K562 (cell line): ENCODE measurements around the gene GLIPR2. TPM values are rescaled to one million over a fixed set of nuclear protein-coding genes. Genes with fewer than 3 reads are reported as not detected.

ENCODE experiments used
- ATAC-seq: fragments of 200-7000 bp; cut with Tn5 transposase; 3 replicates; pipeline ENCODE4 v1.9.1; 2020; ENCODE audit warnings: moderate library complexity
- BruUV-seq: library from RNA; stranded (reverse); fragments of 400-500 nt; replicated peaks from 2 replicates; lab custom pipeline; 2021; lab: Mats Ljungman, UMichigan
- CTCF ChIA-PET: fragments of 300-600 bp; formaldehyde crosslinking; extraction: SDS; loops from one replicate; lab custom pipeline; 2021; ENCODE audit warnings: low intra/inter-chr PET ratio; lab: Yijun Ruan, JAX
- POLR2A ChIA-PET: fragments of 300-600, 350-650 bp; sonication (Branson Sonifier 250); formaldehyde crosslinking; extraction: SDS; loops from one replicate; lab custom pipeline; 2021; ENCODE audit warnings: antibody characterized with exemption, inconsistent platforms; lab: Yijun Ruan, JAX
- DNase-seq, 4 experiments: peaks; one replicate each; pipeline versions ENCODE4 v3.0.0 to v3.0.0-alpha.2; 2011 to 2018; ENCODE audit warnings: low spot score in 3 of 4, mixed read lengths in 3 of 4; ENCODE audit errors: extremely low read depth in 1 of 4
- FAIRE-seq: peaks from 2 replicates; lab custom pipeline; 2011; peaks lifted over from hg19 to GRCh38; lab: Jason Lieb, UNC
- H2AFZ ChIP-seq: 2 replicates; pipeline ENCODE4 v1.6.0; 2011; ENCODE audit warnings: low read depth, low read length, control low read depth, inconsistent platforms
- H3K27ac ChIP-seq: fragments of 200-600 bp; 3 replicates; pipeline ENCODE4 v1.8.0; 2011; ENCODE audit warnings: low read depth, mild to moderate bottlenecking, control low read depth, inconsistent platforms, low read length, moderate library complexity, mixed read lengths; ENCODE audit errors: extremely low read depth
- H3K27me3 ChIP-seq, 2 experiments: fragments of 300-600 bp in 1 of 2; 2 replicates in 1 of 2; 3 replicates in 1 of 2; pipeline versions ENCODE4 v1.6.0 to v1.8.0; 2011; ENCODE audit warnings: inconsistent platforms in 2 of 2, low read length in 2 of 2, mild to moderate bottlenecking in 1 of 2, mixed read lengths in 1 of 2, moderate library complexity in 1 of 2; ENCODE audit not compliant: control insufficient read depth in 2 of 2, insufficient read depth in 2 of 2
- H3K36me3 ChIP-seq: fragments of 300-600 bp; 3 replicates; pipeline ENCODE4 v1.8.0; 2011; ENCODE audit warnings: mild to moderate bottlenecking, low read length, inconsistent platforms; ENCODE audit not compliant: control insufficient read depth, insufficient read depth
- H3K4me1 ChIP-seq, 2 experiments: fragments of 200-600 bp in 1 of 2; replicated peaks in 1 of 2; 2 replicates in 1 of 2; 3 replicates in 1 of 2; pipeline versions ENCODE4 v1.5.1 to v1.8.0; 2011; ENCODE audit warnings: inconsistent platforms in 2 of 2, low read length in 2 of 2, mild to moderate bottlenecking in 1 of 2, mixed read lengths in 1 of 2, moderate library complexity in 1 of 2; ENCODE audit not compliant: control insufficient read depth in 2 of 2, insufficient read depth in 2 of 2
- H3K4me2 ChIP-seq: 2 replicates; pipeline ENCODE4 v1.6.1; 2011; ENCODE audit warnings: low read length, control low read depth, inconsistent platforms, mixed read lengths; ENCODE audit not compliant: insufficient read depth
- H3K4me3 ChIP-seq: fragments of 200-600 bp; sonication (generic), shearing (Covaris generic); 2 replicates; pipeline ENCODE4 v1.5.1; 2016; ENCODE audit warnings: control low read depth, inconsistent platforms
- H3K79me2 ChIP-seq: fragments of 200-600 bp; 3 replicates; pipeline ENCODE4 v1.8.0; 2011; ENCODE audit warnings: low read length, inconsistent platforms; ENCODE audit not compliant: control insufficient read depth, insufficient read depth
- H3K9ac ChIP-seq, 2 experiments: 2 replicates each; pipeline versions ENCODE4 v1.6.0 to v1.6.1; 2011; ENCODE audit warnings: low read depth in 2 of 2, low read length in 2 of 2, control low read depth in 1 of 2, inconsistent platforms in 1 of 2, mild to moderate bottlenecking in 1 of 2, mixed read lengths in 1 of 2; ENCODE audit not compliant: insufficient read depth in 1 of 2
- H3K9me1 ChIP-seq: one replicate; pipeline ENCODE4 v1.6.0; 2011; ENCODE audit warnings: inconsistent platforms, mild to moderate bottlenecking, low read length, moderate library complexity; ENCODE audit not compliant: control insufficient read depth, insufficient read depth
- H3K9me3 ChIP-seq: replicated peaks from 2 replicates; pipeline ENCODE4 v1.5.1; 2011; ENCODE audit warnings: low read depth, low read length, inconsistent platforms; ENCODE audit not compliant: control insufficient read depth, insufficient read depth
- H4K20me1 ChIP-seq: replicated peaks from 2 replicates; pipeline ENCODE4 v1.6.1; 2011; ENCODE audit warnings: low read length, inconsistent platforms, mixed read lengths; ENCODE audit not compliant: control insufficient read depth, insufficient read depth
- ATF6 ChIP-seq: sonication (generic); formaldehyde crosslinking; IDR thresholded peaks from 2 replicates; pipeline ENCODE4 v1.4.0; 2020; ENCODE audit warnings: mild to moderate bottlenecking, missing genetic modification reagents
- BACH1 ChIP-seq: fragments of 200-800 bp; sonication (Bioruptor generic); IDR thresholded peaks from 2 replicates; pipeline ENCODE4 v1.6.1; 2016; ENCODE audit warnings: missing genetic modification characterization, missing compliant biosample characterization
- BDP1 ChIP-seq: IDR thresholded peaks from 3 replicates; pipeline ENCODE4 v1.6.1; 2011; ENCODE audit not compliant: insufficient read length, insufficient read depth
- CTCF ChIP-seq, 3 experiments: IDR thresholded peaks in 2 of 3; conservative IDR thresholded peaks in 1 of 3; 2 replicates each; pipeline ENCODE4 v1.5.1; 2011 to 2012; ENCODE audit warnings: low read length in 3 of 3, mild to moderate bottlenecking in 3 of 3, control low read depth in 2 of 3, improper control_type of control experiment in 1 of 3, inconsistent platforms in 1 of 3, low read depth in 1 of 3, mixed read lengths in 1 of 3, moderate library complexity in 1 of 3; ENCODE audit not compliant: insufficient read depth in 2 of 3
- NCOA4 ChIP-seq: fragments of 450-650 bp; IDR thresholded peaks from 2 replicates; pipeline ENCODE4 v1.6.1; 2018; ENCODE audit warnings: mild to moderate bottlenecking; ENCODE audit not compliant: partially characterized antibody
- TCF7 ChIP-seq: sonication (generic); IDR thresholded peaks from 2 replicates; pipeline ENCODE4 v1.6.1; 2016; ENCODE audit warnings: antibody characterized with exemption, borderline replicate concordance
- YBX1 ChIP-seq: fragments of 450-650 bp; IDR thresholded peaks from 2 replicates; pipeline ENCODE4 v1.7.1; 2016; ENCODE audit warnings: mild to moderate bottlenecking
- ZNF318 ChIP-seq, 2 experiments: fragments of 450-650 bp; IDR thresholded peaks; 2 replicates each; pipeline ENCODE4 v1.6.1; 2016; ENCODE audit warnings: mild to moderate bottlenecking in 2 of 2, borderline replicate concordance in 1 of 2, low read depth in 1 of 2, moderate library complexity in 1 of 2
- ZNF75A ChIP-seq: fragments of 450-650 bp; formaldehyde crosslinking; IDR thresholded peaks from 2 replicates; pipeline ENCODE4 v1.4.0; 2020; ENCODE audit warnings: mild to moderate bottlenecking
- WGBS: fragments of 100-300 bp; shearing (Covaris generic); methylation state at CpG from one replicate; pipeline ENCODE4 v1.1.6; 2016; ENCODE audit warnings: low coverage, mixed read lengths; ENCODE audit not compliant: insufficient coverage; ENCODE audit errors: missing lambda C conversion rate; 5-methylcytosine and 5-hydroxymethylcytosine counted together
- in situ Hi-C: fragments of 300-500 bp; cut with MboI; formaldehyde crosslinking; loops from 4 replicates; pipeline ENCODE4 v1.15.0; 2018; ENCODE audit warnings: inconsistent platforms, mixed read lengths
- intact Hi-C: fragments of 100-400 bp; cut with micrococcal nuclease; formaldehyde crosslinking; loops from 2 replicates; pipeline ENCODE4 v1.14.2; 2022
- polyA plus RNA-seq, 8 experiments: library from polyadenylated mRNA; depleted of rRNA in 4 of 8; stranded (reverse) in 5 of 8; unstranded in 3 of 8; fragments of >200 nt; fragmentation: Nextera tagmentation in 2 of 8; fragmentation: Illumina TruSeq in 1 of 8; extraction: Ambion mirVana in 2 of 8; extraction: Trizol in 1 of 8; gene quantifications; 2 replicates each; pipeline versions ENCODE4 v1.2.1 to v1.2.3, GENCODE V29; 2011 to 2014; ENCODE audit warnings: inconsistent platforms in 1 of 8, missing spikeins in 1 of 8
- total RNA-seq, 7 experiments: library from RNA; depleted of rRNA in 6 of 7; stranded (reverse); fragments of >200 nt in 6 of 7; fragmentation: Illumina TruSeq in 2 of 7; extraction: Trizol in 2 of 7; gene quantifications; 2 replicates each; pipeline versions ENCODE4 v1.2.1 to v1.2.3, GENCODE V29; 2011 to 2021; ENCODE audit warnings: low replicate concordance in 1 of 7

GLIPR2 gene
- total and polyA plus RNA-seq, 9 of the 15 experiments (the other 6 are each of a cell fraction or from before 2014, with no cell fraction given): 1.4 to 8.8 (median 2.9) TPM

DNA sequence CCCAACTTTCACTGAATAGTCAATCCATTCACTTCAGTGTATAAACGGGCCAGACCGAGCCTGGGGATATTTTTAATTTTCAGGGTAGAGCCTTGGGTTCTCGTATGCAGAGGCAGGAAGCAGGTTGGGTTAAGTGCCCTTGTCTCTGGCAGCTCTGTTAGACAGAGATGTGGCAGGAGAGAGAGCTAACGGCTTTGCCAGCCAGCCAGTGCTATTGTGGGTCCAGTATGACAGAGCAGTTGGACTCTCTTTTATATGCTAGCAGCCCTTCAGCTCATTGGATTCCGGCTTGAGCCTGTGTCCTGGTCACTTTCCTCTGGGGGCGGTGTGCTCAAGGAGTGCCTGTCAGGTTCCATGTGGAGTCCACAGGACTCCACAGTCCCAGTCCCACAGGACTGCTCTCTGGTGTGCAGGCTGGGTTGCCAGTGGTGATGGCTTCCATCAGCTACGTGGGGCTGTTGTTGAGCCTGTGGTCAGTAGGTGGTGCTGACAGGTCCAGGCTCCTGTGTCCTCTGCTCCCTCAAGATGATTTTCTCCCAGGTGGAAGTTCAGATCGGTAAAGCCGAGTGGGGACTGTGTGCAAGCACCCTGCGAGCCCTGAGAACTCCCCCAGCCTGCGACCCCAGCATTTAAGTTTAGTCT lies 68.5 kb downstream of the GLIPR2 start:
- no peak for FAIRE-seq
- Histone ChIP-seq H3K4me3 (no peak overlapping the region), H3K4me2 (no peak overlapping the region), H3K4me1 (peaks cover 0 to 15% of the 10 kb centered on the region in 2 experiments; a peak in 3 of 5 replicates), H3K9ac (no peak overlapping the region; a peak in 1 of 4 replicates), H3K27ac (no peak overlapping the region), H3K9me1 (no peaks in the 10 kb centered on the region), H2AFZ (no peak overlapping the region), H3K27me3 (no peaks in the 10 kb centered on the region), H4K20me1 (peaks cover 6% of the 10 kb centered on the region; the same call in 1 of the 2 replicates), H3K9me3 (no peaks in the 10 kb centered on the region), H3K79me2 (peaks cover 25% of the 10 kb centered on the region), H3K36me3 (peaks cover 92% of the 10 kb centered on the region)
- POLR2A ChIA-PET: interaction anchor here (0.6 to 0.8 kb wide), 2 partner anchors 11 kb away, joined by 3 read pairs; no protein-coding TSS in a partner anchor
- in situ Hi-C loops: no loop called here
- WGBS: 89% methylated on average over 5 of the region's 11 CpGs
- ATAC-seq: peak; percentile 80
- peak in 2 of 4 experiments; percentile 23 to 31 for DNase-seq
- CTCF ChIA-PET: interaction anchor here (1.4 kb wide), 1 partner anchor 124 kb away, joined by 6 read pairs; no protein-coding TSS in a partner anchor
- no TSS peak for BruUV-seq
- intact Hi-C loops: no loop called here
- TF ChIP-seq NCOA4: no peak
- no peak for TF ChIP-seq ZNF318 (IDR thresholded peaks at IDR 0.05; ENCODE audit: borderline replicate concordance in 1 of 2, low read depth in 1 of 2)
- no peak for TF ChIP-seq BDP1
- TF ChIP-seq ZNF75A (CRISPR knock-in tag): no peak
- no peak for TF ChIP-seq YBX1
- no peak for TF ChIP-seq TCF7
- no peak for TF ChIP-seq BACH1 (tag)
- TF ChIP-seq ATF6: no peak
- peak; percentile 16 to 47 (median 42); a peak in 5 of 6 replicates for TF ChIP-seq CTCF (IDR thresholded peaks at IDR 0.05 in 2 of 3, conservative IDR thresholded peaks at IDR 0.05 in 1 of 3; ENCODE audit: insufficient read depth in 2 of 3, low read depth in 1 of 3, low read length in 3 of 3)
